CD4-positive, alpha-beta memory T cell (primary cell): ENCODE results near the gene MYH7B. TPM values are rescaled to one million over a fixed set of nuclear protein-coding genes. Genes with fewer than 3 reads are reported as not detected.

ENCODE experiments used
- CTCF ChIA-PET: fragments of 350-600 bp; sonication (Branson Sonifier 250); formaldehyde crosslinking; loops from one replicate; lab custom pipeline; 2021; ENCODE audit warnings: inconsistent platforms; ENCODE audit not compliant: partially characterized antibody; lab: Charles Lee
- POLR2A ChIA-PET: fragments of 350-600 bp; sonication (Branson Sonifier 250); formaldehyde crosslinking; loops from one replicate; lab custom pipeline; 2021; ENCODE audit not compliant: partially characterized antibody; lab: Charles Lee
- DNase-seq, 5 donors: peaks; one replicate each; pipeline versions ENCODE4 v3.0.0 to v3.0.0-alpha.2; 2020 to 2022; ENCODE audit warnings: mixed read lengths in 1 of 5
- H3K27ac ChIP-seq: one replicate; pipeline ENCODE4 v1.7.0; 2013; ENCODE audit warnings: low read depth, low read length
- H3K27me3 ChIP-seq: 2 replicates; pipeline ENCODE4 v1.7.0; 2013; ENCODE audit warnings: mild to moderate bottlenecking, low read length, moderate library complexity; ENCODE audit not compliant: insufficient read depth
- H3K36me3 ChIP-seq: 2 replicates; pipeline ENCODE4 v1.7.0; 2013; ENCODE audit warnings: mild to moderate bottlenecking, low read length, moderate library complexity; ENCODE audit not compliant: insufficient read depth
- H3K4me1 ChIP-seq: 2 replicates; pipeline ENCODE4 v1.7.0; 2013; ENCODE audit warnings: mild to moderate bottlenecking, low read length, moderate library complexity; ENCODE audit not compliant: insufficient read depth
- H3K4me3 ChIP-seq, 2 donors: one replicate each; pipeline ENCODE4 v1.7.0; 2013; ENCODE audit warnings: low read length in 2 of 2, mild to moderate bottlenecking in 1 of 2
- H3K9me3 ChIP-seq, 2 donors: one replicate each; pipeline ENCODE4 v1.7.0; 2013; ENCODE audit warnings: low read length in 2 of 2, control low read depth in 1 of 2; ENCODE audit not compliant: control insufficient read depth in 1 of 2
- H3K27ac Mint-ChIP-seq, 7 donors: one replicate each; pipeline ENCODE4 v1.8.0; 2020 to 2021; ENCODE audit warnings: mixed read lengths in 7 of 7, mild to moderate bottlenecking in 6 of 7, inconsistent platforms in 3 of 7, moderate library complexity in 3 of 7
- H3K27me3 Mint-ChIP-seq, 2 donors: one replicate each; pipeline ENCODE4 v1.8.0; 2020 to 2021; ENCODE audit warnings: mixed read lengths in 2 of 2
- H3K36me3 Mint-ChIP-seq, 2 donors: one replicate each; pipeline ENCODE4 v1.8.0; 2020 to 2021; ENCODE audit warnings: mixed read lengths in 2 of 2, inconsistent platforms in 1 of 2, mild to moderate bottlenecking in 1 of 2
- H3K4me1 Mint-ChIP-seq, 4 donors: one replicate each; pipeline ENCODE4 v1.8.0; 2020 to 2021; ENCODE audit warnings: mixed read lengths in 4 of 4, mild to moderate bottlenecking in 1 of 4
- H3K4me3 Mint-ChIP-seq, 8 donors: one replicate each; pipeline ENCODE4 v1.8.0; 2020 to 2021; ENCODE audit warnings: mixed read lengths in 8 of 8, mild to moderate bottlenecking in 7 of 8, moderate library complexity in 6 of 8, inconsistent platforms in 3 of 8
- H3K9me3 Mint-ChIP-seq, 8 donors: one replicate each; pipeline ENCODE4 v1.8.0; 2020 to 2021; ENCODE audit warnings: mixed read lengths in 8 of 8, mild to moderate bottlenecking in 5 of 8, inconsistent platforms in 3 of 8, moderate library complexity in 1 of 8
- intact Hi-C: fragments of 100-400 bp; cut with micrococcal nuclease; formaldehyde crosslinking; loops from one replicate; pipeline ENCODE4 v1.15.1; 2023
- polyA plus RNA-seq, 2 donors: library from polyadenylated mRNA; unstranded; fragments of 300-500 nt; fragmentation: Illumina TruSeq; gene quantifications; one replicate each; pipeline ENCODE4 v1.2.3, GENCODE V29; 2021
- total RNA-seq, 2 experiments: library from RNA; stranded (reverse); gene quantifications; one replicate each; pipeline ENCODE4 v1.2.3, GENCODE V29; 2021

The MYH7B gene
- total and polyA plus RNA-seq, 4 experiments from 2014 or later: 0.32 to 0.47 (median 0.39) TPM; not detected in 1

- peaks cover 17 to 44% of the 10 kb centered on the region in 2 donors for H3K36me3 Mint-ChIP-seq
- CTCF ChIA-PET: no interaction called here
- peak overlapping the region in 1 of 7 donors; percentile 8 for H3K27ac Mint-ChIP-seq
- peaks cover 0 to 4% (median 0%) of the 10 kb centered on the region in 8 donors for H3K9me3 Mint-ChIP-seq
- intact Hi-C loops: no loop called here
- H3K9me3 ChIP-seq: no peaks in the 10 kb centered on the region
- no peak for DNase-seq
- no peaks in the 10 kb centered on the region for H3K27me3 Mint-ChIP-seq
- POLR2A ChIA-PET: no interaction called here
- no peaks in the 10 kb centered on the region for H3K4me1 ChIP-seq
- no peak overlapping the region for H3K27ac ChIP-seq
- no peak overlapping the region for H3K4me3 Mint-ChIP-seq
- H3K4me3 ChIP-seq: no peak overlapping the region
- H3K4me1 Mint-ChIP-seq: peaks cover 2 to 8% (median 5%) of the 10 kb centered on the region in 4 donors
- H3K27me3 ChIP-seq: no peaks in the 10 kb centered on the region
- H3K36me3 ChIP-seq: peaks cover 7% of the 10 kb centered on the region
These were observed 38.4 kb downstream of the MYH7B start for GRCh38 chr20:34993941-34994508.

- no peak for DNase-seq
- POLR2A ChIA-PET: no interaction called here
- H3K36me3 ChIP-seq: peaks cover 7% of the 10 kb centered on the region
- Mint-ChIP-seq H3K4me3 (no peak overlapping the region), H3K27ac (no peak overlapping the region), H3K36me3 (peaks cover 23 to 48% of the 10 kb centered on the region in 2 donors), H3K9me3 (peaks cover 0 to 5% (median 0%) of the 10 kb centered on the region in 8 donors), H3K4me1 (peaks cover 2 to 8% (median 5%) of the 10 kb centered on the region in 4 donors), H3K27me3 (no peaks in the 10 kb centered on the region)
- no peaks in the 10 kb centered on the region for H3K4me1 ChIP-seq
- no peaks in the 10 kb centered on the region for H3K27me3 ChIP-seq
- CTCF ChIA-PET: no interaction called here
- no peaks in the 10 kb centered on the region for H3K9me3 ChIP-seq
- H3K4me3 ChIP-seq: no peak overlapping the region
- no peak overlapping the region for H3K27ac ChIP-seq
- intact Hi-C loops: no loop called here
These were observed 39.0 kb downstream of the MYH7B start for GRCh38 chr20:34994509-34995131.

- no peaks in the 10 kb centered on the region for H3K27me3 Mint-ChIP-seq
- Histone ChIP-seq H3K27ac (no peak overlapping the region), H3K27me3 (no peaks in the 10 kb centered on the region), H3K9me3 (no peaks in the 10 kb centered on the region), H3K4me1 (no peaks in the 10 kb centered on the region), H3K36me3 (peaks cover 7% of the 10 kb centered on the region), H3K4me3 (no peak overlapping the region)
- no peak for DNase-seq
- peaks cover 2 to 8% (median 5%) of the 10 kb centered on the region in 4 donors for H3K4me1 Mint-ChIP-seq
- intact Hi-C loops: no loop called here
- peaks cover 0 to 5% (median 0%) of the 10 kb centered on the region in 8 donors for H3K9me3 Mint-ChIP-seq
- H3K36me3 Mint-ChIP-seq: peaks cover 27 to 53% of the 10 kb centered on the region in 2 donors
- peak overlapping the region in 1 of 7 donors; percentile 57 for H3K27ac Mint-ChIP-seq
- ChIA-PET POLR2A (no interaction called here), CTCF (no interaction called here)
- no peak overlapping the region for H3K4me3 Mint-ChIP-seq
These were observed 39.5 kb downstream of the MYH7B start for GRCh38 chr20:34995192-34995591.

- no peak overlapping the region for H3K4me3 Mint-ChIP-seq
- H3K4me3 ChIP-seq: no peak overlapping the region
- ChIA-PET CTCF (no interaction called here), POLR2A (no interaction called here)
- no peaks in the 10 kb centered on the region for H3K9me3 ChIP-seq
- H3K36me3 ChIP-seq: peaks cover 7% of the 10 kb centered on the region
- H3K27me3 ChIP-seq: no peaks in the 10 kb centered on the region
- no peak overlapping the region for H3K27ac ChIP-seq
- H3K9me3 Mint-ChIP-seq: peaks cover 0 to 5% (median 0%) of the 10 kb centered on the region in 8 donors
- H3K27ac Mint-ChIP-seq: no peak overlapping the region
- H3K36me3 Mint-ChIP-seq: peaks cover 27 to 55% of the 10 kb centered on the region in 2 donors
- H3K27me3 Mint-ChIP-seq: no peaks in the 10 kb centered on the region
- intact Hi-C loops: no loop called here
- H3K4me1 ChIP-seq: no peaks in the 10 kb centered on the region
- peaks cover 2 to 8% (median 5%) of the 10 kb centered on the region in 4 donors for H3K4me1 Mint-ChIP-seq
- DNase-seq: no peak
These were observed 40.0 kb downstream of the MYH7B start for GRCh38 chr20:34995696-34996095.

GRCh38 chr20:34996243-34997028 lies 40.8 kb downstream of the MYH7B start:
- peak overlapping the region in 1 of 8 donors; percentile 39 for H3K4me3 Mint-ChIP-seq
- POLR2A ChIA-PET: no interaction called here
- H3K27ac Mint-ChIP-seq: peak overlapping the region in 2 of 7 donors; percentile 23 to 52
- peaks cover 2 to 8% (median 5%) of the 10 kb centered on the region in 4 donors for H3K4me1 Mint-ChIP-seq
- no peaks in the 10 kb centered on the region for H3K27me3 Mint-ChIP-seq
- Histone ChIP-seq H3K9me3 (no peaks in the 10 kb centered on the region), H3K4me1 (no peaks in the 10 kb centered on the region), H3K36me3 (peaks cover 12% of the 10 kb centered on the region), H3K4me3 (no peak overlapping the region), H3K27ac (no peak overlapping the region), H3K27me3 (no peaks in the 10 kb centered on the region)
- intact Hi-C loops: no loop called here
- peaks cover 30 to 59% of the 10 kb centered on the region in 2 donors for H3K36me3 Mint-ChIP-seq
- DNase-seq: no peak
- H3K9me3 Mint-ChIP-seq: peaks cover 0 to 5% (median 0%) of the 10 kb centered on the region in 8 donors
- CTCF ChIA-PET: interaction anchor here (1.2 kb wide), 1 partner anchor 41 kb away, joined by 3 read pairs; the partner anchor contains the start of genes GSS and MYH7B

- H3K9me3 ChIP-seq: no peaks in the 10 kb centered on the region
- Mint-ChIP-seq H3K27me3 (no peaks in the 10 kb centered on the region), H3K4me1 (peaks cover 2 to 8% (median 5%) of the 10 kb centered on the region in 4 donors), H3K27ac (no peak overlapping the region), H3K36me3 (peaks cover 30 to 65% of the 10 kb centered on the region in 2 donors), H3K4me3 (peak overlapping the region in 1 of 8 donors; percentile 49), H3K9me3 (peaks cover 0 to 5% (median 0%) of the 10 kb centered on the region in 8 donors)
- H3K36me3 ChIP-seq: peaks cover 19% of the 10 kb centered on the region
- H3K27ac ChIP-seq: no peak overlapping the region
- H3K4me3 ChIP-seq: no peak overlapping the region
- H3K27me3 ChIP-seq: no peaks in the 10 kb centered on the region
- POLR2A ChIA-PET: no interaction called here
- CTCF ChIA-PET: interaction anchor here (1.0 to 1.2 kb wide), 2 partner anchors 41 to 309 kb away, joined by 3 read pairs; partner anchors contain the start of genes GSS and MYH7B
- peak in 2 of 5 donors; percentile 11 to 20 for DNase-seq
- intact Hi-C loops: no loop called here
- no peaks in the 10 kb centered on the region for H3K4me1 ChIP-seq
These were observed 41.5 kb downstream of the MYH7B start for GRCh38 chr20:34997131-34997561.

GRCh38 chr20:34997774-34998173 lies 42.1 kb downstream of the MYH7B start:
- intact Hi-C loops: no loop called here
- Histone ChIP-seq H3K9me3 (no peaks in the 10 kb centered on the region), H3K36me3 (peaks cover 25% of the 10 kb centered on the region), H3K4me3 (no peak overlapping the region), H3K4me1 (no peaks in the 10 kb centered on the region), H3K27ac (no peak overlapping the region), H3K27me3 (no peaks in the 10 kb centered on the region)
- Mint-ChIP-seq H3K27me3 (no peaks in the 10 kb centered on the region), H3K36me3 (peaks cover 30 to 69% of the 10 kb centered on the region in 2 donors), H3K9me3 (peaks cover 0 to 5% (median 0%) of the 10 kb centered on the region in 8 donors), H3K4me3 (peak overlapping the region in 3 of 8 donors; percentile 10 to 37 (median 29)), H3K4me1 (peaks cover 2 to 8% (median 5%) of the 10 kb centered on the region in 4 donors), H3K27ac (peak overlapping the region in 6 of 7 donors; percentile 12 to 92 (median 30))
- CTCF ChIA-PET: interaction anchor here (1.0 kb wide), 1 partner anchor 308 kb away, joined by 3 read pairs; no protein-coding TSS in a partner anchor
- POLR2A ChIA-PET: no interaction called here
- DNase-seq: no peak
